Gastrocnemius medialis (tissue), 4 donors: ENCODE results near the gene GPER1.

Source experiments
- CTCF ChIP-seq, 5 experiments: fragments of 450-650 bp in 3 of 5; fragments of 200-600 bp in 2 of 5; sonication (generic) in 2 of 5; IDR thresholded peaks in 4 of 5; conservative IDR thresholded peaks in 1 of 5; 1 replicate in 4 of 5; 2 replicates in 1 of 5; pipeline ENCODE4 v1.5.1; 2016 to 2019; ENCODE audit warnings: antibody characterized with exemption in 5 of 5, mild to moderate bottlenecking in 3 of 5, moderate library complexity in 3 of 5
- POLR2A ChIP-seq, 2 donors: fragments of 450-650 bp; IDR thresholded peaks; one replicate each; pipeline ENCODE4 v1.6.1; 2017; ENCODE audit warnings: antibody characterized with exemption in 2 of 2, mild to moderate bottlenecking in 2 of 2, moderate library complexity in 2 of 2

DNA sequence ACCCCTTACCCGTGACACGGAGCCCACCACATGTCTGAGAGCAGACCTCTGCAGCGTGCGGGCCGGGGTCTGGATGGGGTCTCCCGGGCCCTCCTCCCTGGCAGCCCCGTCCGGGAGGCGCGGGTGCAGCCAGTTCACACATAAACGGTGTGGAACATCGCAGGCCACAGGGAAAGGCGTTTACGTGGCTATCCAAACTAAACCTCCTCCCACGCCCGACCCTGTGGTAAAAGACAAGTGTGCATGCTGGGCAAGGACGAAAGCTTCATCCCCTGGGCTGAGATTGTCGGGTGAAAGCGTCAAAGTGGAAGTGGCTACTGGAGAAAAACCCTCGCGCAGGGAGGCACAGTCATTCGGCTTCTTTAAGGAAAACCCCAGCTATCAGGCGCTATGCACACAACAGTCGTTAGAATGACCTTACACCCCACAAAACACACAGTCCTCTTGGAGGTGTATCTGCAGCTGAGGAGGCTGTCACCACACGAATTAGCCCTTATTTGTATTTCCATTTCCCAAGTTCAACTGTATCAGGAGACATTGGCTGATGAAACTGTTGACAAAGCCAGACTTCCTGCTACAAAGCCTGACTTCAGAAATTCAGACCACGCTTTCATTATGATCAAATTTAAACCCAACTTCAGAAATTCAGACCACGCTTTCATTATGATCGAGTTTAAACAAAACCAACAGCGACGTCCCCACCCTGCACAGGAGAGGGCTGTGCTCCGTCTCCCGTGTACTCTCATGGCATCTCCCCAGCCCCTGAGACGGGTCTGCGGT, 15.3 kb downstream of the GPER1 start:
- no peak for TF ChIP-seq CTCF (IDR thresholded peaks at IDR 0.05 in 4 of 5, conservative IDR thresholded peaks at IDR 0.05 in 1 of 5)
- TF ChIP-seq POLR2A (IDR thresholded peaks at IDR 0.05): no peak
